Ishikawa (cell line): ENCODE data around the gene SLC13A5.

Experiments
- CEBPB ChIP-seq: IDR thresholded peaks from 2 replicates; pipeline ENCODE4 v1.6.1; 2012
- CREB1 ChIP-seq: IDR thresholded peaks from 2 replicates; pipeline ENCODE4 v1.6.1; 2012; ENCODE audit warnings: low read depth
- EGR1 ChIP-seq: IDR thresholded peaks from 2 replicates; pipeline ENCODE4 v1.6.1; 2012
- EP300 ChIP-seq: IDR thresholded peaks from 2 replicates; pipeline ENCODE4 v1.6.1; 2012; ENCODE audit warnings: borderline replicate concordance
- FOXM1 ChIP-seq: IDR thresholded peaks from 2 replicates; pipeline ENCODE4 v1.6.1; 2012; ENCODE audit warnings: low read depth, borderline replicate concordance
- NFIC ChIP-seq: IDR thresholded peaks from 2 replicates; pipeline ENCODE4 v1.6.1; 2012
- RAD21 ChIP-seq: IDR thresholded peaks from 2 replicates; pipeline ENCODE4 v1.6.1; 2012; ENCODE audit warnings: low read depth
- REST ChIP-seq: IDR thresholded peaks from 2 replicates; pipeline ENCODE4 v1.6.1; 2012; ENCODE audit warnings: low read depth, mild to moderate bottlenecking
- TAF1 ChIP-seq: IDR thresholded peaks from 2 replicates; pipeline ENCODE4 v1.6.1; 2012; ENCODE audit warnings: low read depth, mild to moderate bottlenecking
- TCF12 ChIP-seq: IDR thresholded peaks from 2 replicates; pipeline ENCODE4 v1.6.1; 2012; ENCODE audit warnings: low read depth
- TEAD4 ChIP-seq: IDR thresholded peaks from 2 replicates; pipeline ENCODE4 v1.6.1; 2012
- USF1 ChIP-seq: IDR thresholded peaks from 2 replicates; pipeline ENCODE4 v1.6.1; 2012
- YY1 ChIP-seq: IDR thresholded peaks from 2 replicates; pipeline ENCODE4 v1.6.1; 2012; ENCODE audit warnings: low read depth
- ZBTB7A ChIP-seq: IDR thresholded peaks from 2 replicates; pipeline ENCODE4 v1.6.1; 2012; ENCODE audit warnings: low read depth
- TF ChIP-seq, protein P1 (sequence below): IDR thresholded peaks from 2 replicates; pipeline ENCODE4 v1.6.1; 2012

Gene SLC13A5

DNA sequence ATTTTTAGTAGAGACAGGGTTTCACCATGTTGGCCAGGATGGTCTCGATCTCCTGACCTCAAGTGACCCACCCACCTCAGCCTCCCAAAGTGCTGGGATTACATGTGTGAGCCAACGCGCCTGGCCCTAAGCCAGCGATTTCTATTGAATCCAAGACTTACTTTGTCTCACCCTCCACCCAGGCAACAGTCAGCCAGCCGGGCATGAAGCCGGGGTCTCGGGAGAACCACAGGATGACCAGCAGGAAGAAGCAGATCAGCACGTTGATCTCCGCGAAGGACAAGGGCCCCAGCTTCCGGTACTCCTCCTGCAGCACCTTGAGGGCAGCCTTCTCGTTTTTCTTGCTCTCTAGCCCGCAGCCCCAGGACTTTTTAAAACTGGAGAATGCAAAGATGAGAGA is 17.6 kb downstream of the SLC13A5 start:
- TF ChIP-seq TAF1 (no peak), REST (no peak), YY1 (no peak)

GRCh38 chr17:6695051-6695450 is 18.1 kb downstream of the SLC13A5 start:
- TF ChIP-seq FOXM1, result no peak
- TF ChIP-seq CEBPB, result no peak
- no peak for TF ChIP-seq USF1
- TF ChIP-seq, protein P1, sequence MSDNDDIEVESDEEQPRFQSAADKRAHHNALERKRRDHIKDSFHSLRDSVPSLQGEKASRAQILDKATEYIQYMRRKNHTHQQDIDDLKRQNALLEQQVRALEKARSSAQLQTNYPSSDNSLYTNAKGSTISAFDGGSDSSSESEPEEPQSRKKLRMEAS, result no peak
- TF ChIP-seq EGR1, result no peak
- TF ChIP-seq YY1, result no peak
- no peak for TF ChIP-seq NFIC
- no peak for TF ChIP-seq RAD21

DNA sequence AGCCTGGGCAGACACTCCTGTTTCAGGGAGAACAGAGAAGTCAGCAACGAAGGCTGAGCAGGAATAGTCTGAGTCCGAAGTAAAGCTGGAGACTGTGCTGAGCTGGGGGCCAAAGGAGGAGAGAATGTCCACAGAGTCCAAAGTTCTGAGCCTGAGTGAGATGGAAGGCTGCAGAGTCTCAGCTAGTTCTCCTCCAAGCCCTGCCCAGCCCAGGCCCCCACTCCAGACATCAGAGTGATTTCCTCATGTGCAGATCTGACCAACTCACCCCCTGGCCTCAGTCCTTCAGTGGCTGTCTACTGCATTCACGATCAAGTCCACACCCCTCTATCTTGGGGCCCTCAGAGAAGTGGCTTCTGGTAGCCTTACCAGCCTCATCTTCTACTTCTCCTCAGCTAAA is 21.6 kb downstream of the SLC13A5 start:
- no peak for TF ChIP-seq RAD21
- no peak for TF ChIP-seq ZBTB7A
- TF ChIP-seq NFIC, result no peak
- TF ChIP-seq USF1, result no peak
- no peak for TF ChIP-seq TEAD4
- TF ChIP-seq, protein P1, result no peak
- no peak for TF ChIP-seq YY1
- TF ChIP-seq TAF1, result no peak
- TF ChIP-seq EGR1, result no peak
- no peak for TF ChIP-seq REST
- TF ChIP-seq CEBPB, result no peak
- TF ChIP-seq TCF12, result no peak
- TF ChIP-seq CREB1, result no peak

GRCh38 chr17:6690641-6691040 is 22.5 kb downstream of the SLC13A5 start:
- TF ChIP-seq EP300, result no peak
- no peak for TF ChIP-seq FOXM1
- TF ChIP-seq YY1, result no peak

DNA sequence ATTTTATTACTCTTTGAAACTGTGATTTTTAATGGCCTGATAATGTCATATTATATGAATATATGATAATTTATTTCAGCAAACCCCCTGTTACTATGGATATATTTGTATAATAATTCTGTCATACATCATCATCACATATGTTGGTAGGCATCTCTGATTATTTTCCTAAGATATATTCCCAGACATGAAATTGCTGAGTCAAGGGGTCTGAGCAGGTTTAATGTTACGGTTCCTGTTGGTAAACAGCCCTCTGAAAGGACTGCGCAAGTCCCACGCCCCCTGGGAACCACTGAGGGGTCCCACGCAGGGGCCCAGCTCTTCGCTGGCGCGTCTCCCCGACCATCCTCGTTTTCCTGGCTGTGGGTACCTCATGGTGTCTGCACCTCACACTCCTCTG is 24.2 kb downstream of the SLC13A5 start:
- TF ChIP-seq ZBTB7A, result no peak
- TF ChIP-seq YY1, result no peak
- TF ChIP-seq EP300, result no peak
- TF ChIP-seq CEBPB, result no peak
- TF ChIP-seq TCF12, result no peak
- no peak for TF ChIP-seq EGR1
- no peak for TF ChIP-seq NFIC
- TF ChIP-seq, protein P1, result no peak
- no peak for TF ChIP-seq TAF1
- no peak for TF ChIP-seq REST
- TF ChIP-seq TEAD4, result no peak
- TF ChIP-seq FOXM1, result no peak
- TF ChIP-seq RAD21, result no peak
- TF ChIP-seq CREB1, result no peak
- no peak for TF ChIP-seq USF1
